ENCODE data around the gene ADISSP.

ADISSP gene

GRCh38 chr20:3738111-3739053, 29.2 kb downstream of the ADISSP start:
- peak; percentile 73 for DNase-seq (ENCODE audit: low spot score)

GRCh38 chr20:3735768-3736167, 31.8 kb downstream of the ADISSP start:
- no peak for DNase-seq (ENCODE audit: low spot score)

GRCh38 chr20:3734111-3734843, 33.3 kb downstream of the ADISSP start:
- DNase-seq (ENCODE audit: low spot score) = no peak

- DNase-seq (ENCODE audit: low spot score) = no peak
These were observed 34.2 kb downstream of the ADISSP start for GRCh38 chr20:3733119-3733995.

- DNase-seq (ENCODE audit: low spot score) = no peak
These were observed 35.0 kb downstream of the ADISSP start, which contains the start of gene HSPA12B for GRCh38 chr20:3732327-3733118. TSS of gene HSPA12B (plus strand) at chr20:3732685. CDS start at chr20:3738675, 5,990 bp downstream.

GRCh38 chr20:3731944-3732326, 35.6 kb downstream of the ADISSP start:
- DNase-seq (ENCODE audit: low spot score) = no peak

- DNase-seq (ENCODE audit: low spot score) = no peak
These were observed 36.5 kb downstream of the ADISSP start for GRCh38 chr20:3730803-3731672.

GRCh38 chr20:3729811-3730540, 37.6 kb downstream of the ADISSP start:
- DNase-seq (ENCODE audit: low spot score) = no peak

- DNase-seq (ENCODE audit: low spot score) = no peak
These were observed 38.2 kb downstream of the ADISSP start for GRCh38 chr20:3729378-3729777.

- DNase-seq (ENCODE audit: low spot score) = no peak
These were observed 38.7 kb downstream of the ADISSP start for GRCh38 chr20:3728876-3729275.

GRCh38 chr20:3728354-3728753, 39.2 kb downstream of the ADISSP start:
- DNase-seq (ENCODE audit: low spot score) = no peak

- DNase-seq (ENCODE audit: low spot score) = no peak
These were observed 40.0 kb downstream of the ADISSP start for GRCh38 chr20:3727401-3728021.

- no peak for DNase-seq (ENCODE audit: low spot score)
These were observed 43.2 kb downstream of the ADISSP start for GRCh38 chr20:3724356-3724755.

- no peak for DNase-seq (ENCODE audit: low spot score)
These were observed 44.3 kb downstream of the ADISSP start for GRCh38 chr20:3723284-3723683.

GRCh38 chr20:3721912-3722311, 45.6 kb downstream of the ADISSP start:
- DNase-seq (ENCODE audit: low spot score) = no peak

GRCh38 chr20:3720626-3721025, 46.9 kb downstream of the ADISSP start:
- no peak for DNase-seq (ENCODE audit: low spot score)

GRCh38 chr20:3720068-3720467, 47.5 kb downstream of the ADISSP start:
- no peak for DNase-seq (ENCODE audit: low spot score)

- DNase-seq (ENCODE audit: low spot score) = no peak
These were observed 48.5 kb downstream of the ADISSP start for GRCh38 chr20:3719046-3719445.

GRCh38 chr20:3716195-3716834, 51.2 kb downstream of the ADISSP start:
- DNase-seq (ENCODE audit: low spot score) = peak; percentile 94

All from HuH-7 (cell line).